CD4-positive, alpha-beta T cell (primary cell): ENCODE results near the gene DIO1. TPM values are rescaled to one million over a fixed set of nuclear protein-coding genes. Genes with fewer than 3 reads are reported as not detected.

ENCODE experiments used
- ATAC-seq: fragments of 200-7000 bp; cut with Tn5 transposase; one replicate; pipeline ENCODE4 v1.10.0; 2022; ENCODE audit warnings: mild to moderate bottlenecking; ENCODE audit not compliant: poor library complexity
- CTCF ChIA-PET: fragments of 350-600 bp; sonication (Branson Sonifier 250); formaldehyde crosslinking; loops from one replicate; lab custom pipeline; 2021; ENCODE audit warnings: antibody characterized with exemption, inconsistent platforms; lab: Charles Lee
- POLR2A ChIA-PET: fragments of 350-600 bp; sonication (Branson Sonifier 250); formaldehyde crosslinking; loops from one replicate; lab custom pipeline; 2021; ENCODE audit warnings: antibody characterized with exemption, inconsistent platforms; lab: Charles Lee
- DNase-seq, 14 experiments: peaks; one replicate each; pipeline ENCODE4 v3.0.0-alpha.2; 2013 to 2020; ENCODE audit warnings: mixed read lengths in 2 of 14
- H3K27ac ChIP-seq, 2 donors: one replicate each; pipeline versions ENCODE4 v1.5.1 to v1.7.0; 2013; ENCODE audit warnings: low read length in 2 of 2, low read depth in 1 of 2, mild to moderate bottlenecking in 1 of 2
- H3K27me3 ChIP-seq, 2 experiments: 1 replicate in 1 of 2; 2 replicates in 1 of 2; pipeline versions ENCODE4 v1.6.1 to v1.7.0; 2013; ENCODE audit warnings: low read length in 2 of 2, control low read depth in 1 of 2, mild to moderate bottlenecking in 1 of 2, moderate library complexity in 1 of 2; ENCODE audit not compliant: insufficient read depth in 2 of 2, control insufficient read depth in 1 of 2
- H3K36me3 ChIP-seq: one replicate; pipeline ENCODE4 v1.6.1; 2013; ENCODE audit warnings: low read length, control low read depth; ENCODE audit not compliant: insufficient read depth
- H3K4me1 ChIP-seq: one replicate; pipeline ENCODE4 v1.6.1; 2013; ENCODE audit warnings: low read length, control low read depth; ENCODE audit not compliant: insufficient read depth
- H3K4me3 ChIP-seq: one replicate; pipeline ENCODE4 v1.5.1; 2013; ENCODE audit warnings: mild to moderate bottlenecking, low read length, moderate library complexity
- H3K9me3 ChIP-seq, 2 experiments: 1 replicate in 1 of 2; 2 replicates in 1 of 2; pipeline versions ENCODE4 v1.6.1 to v1.7.0; 2013; ENCODE audit warnings: low read length in 2 of 2, mild to moderate bottlenecking in 2 of 2, control low read depth in 1 of 2, moderate library complexity in 1 of 2; ENCODE audit not compliant: control insufficient read depth in 1 of 2, insufficient read depth in 1 of 2
- H3K27ac Mint-ChIP-seq: one replicate; pipeline ENCODE4 v1.8.0; 2020; ENCODE audit warnings: mixed read lengths
- H3K27me3 Mint-ChIP-seq: one replicate; pipeline ENCODE4 v1.8.0; 2021; ENCODE audit warnings: mixed read lengths
- H3K36me3 Mint-ChIP-seq: one replicate; pipeline ENCODE4 v1.8.0; 2021; ENCODE audit warnings: low read depth, mixed read lengths
- H3K4me1 Mint-ChIP-seq: one replicate; pipeline ENCODE4 v1.8.0; 2021; ENCODE audit warnings: low read depth, mixed read lengths
- H3K4me3 Mint-ChIP-seq: one replicate; pipeline ENCODE4 v1.8.0; 2020; ENCODE audit warnings: mild to moderate bottlenecking, mixed read lengths
- H3K9me3 Mint-ChIP-seq: one replicate; pipeline ENCODE4 v1.8.0; 2020; ENCODE audit warnings: mixed read lengths
- CTCF ChIP-seq: fragments of 200-600 bp; IDR thresholded peaks from one replicate; pipeline ENCODE4 v1.8.0; 2022; ENCODE audit warnings: antibody characterized with exemption, mild to moderate bottlenecking
- intact Hi-C, 2 experiments: fragments of 100-400 bp; cut with DNase I in 1 of 2; cut with micrococcal nuclease in 1 of 2; formaldehyde crosslinking; loops; one replicate each; pipeline versions ENCODE4 v1.15.1 to v1.9.0; 2023 to 2025; cut with DNase I, micrococcal nuclease
- total RNA-seq, 174 experiments: library from RNA in 2 of 174; stranded (reverse) in 2 of 174; gene quantifications; one replicate each; pipeline ENCODE4 v1.2.3 and lab custom pipeline; 2021 to 2026

The DIO1 gene
- total RNA-seq, 2 experiments from 2014 or later, result not detected

- no peak for TF ChIP-seq CTCF
- H3K4me1 Mint-ChIP-seq, result peaks cover 22% of the 10 kb centered on the region
- DNase-seq (no peak), ATAC-seq (no peak)
- Histone ChIP-seq H3K27me3 (no peaks in the 10 kb centered on the region), H3K27ac (no peak overlapping the region), H3K4me3 (no peak overlapping the region), H3K4me1 (no peaks in the 10 kb centered on the region), H3K9me3 (peaks cover 7 to 14% of the 10 kb centered on the region in 2 experiments), H3K36me3 (peaks cover 38% of the 10 kb centered on the region)
- CTCF ChIA-PET, result no interaction called here
- no peak overlapping the region for H3K4me3 Mint-ChIP-seq
- H3K9me3 Mint-ChIP-seq, result peaks cover 2% of the 10 kb centered on the region
- intact Hi-C loops, result no loop called here
- H3K27me3 Mint-ChIP-seq, result no peaks in the 10 kb centered on the region
- POLR2A ChIA-PET, result no interaction called here
- peaks cover 52% of the 10 kb centered on the region for H3K36me3 Mint-ChIP-seq
- no peak overlapping the region for H3K27ac Mint-ChIP-seq
Observed at GRCh38 chr1:53936430-53936829, 42.4 kb downstream of the DIO1 start.

GRCh38 chr1:53938136-53938830, 44.3 kb downstream of the DIO1 start:
- Histone ChIP-seq H3K4me3 (no peak overlapping the region), H3K9me3 (peaks cover 4 to 7% of the 10 kb centered on the region in 2 experiments), H3K27ac (no peak overlapping the region), H3K27me3 (no peaks in the 10 kb centered on the region), H3K4me1 (no peaks in the 10 kb centered on the region), H3K36me3 (peaks cover 38% of the 10 kb centered on the region)
- no peak overlapping the region for H3K4me3 Mint-ChIP-seq
- ChIA-PET CTCF (no interaction called here), POLR2A (no interaction called here)
- H3K27me3 Mint-ChIP-seq, result no peaks in the 10 kb centered on the region
- H3K4me1 Mint-ChIP-seq, result peaks cover 32% of the 10 kb centered on the region
- no peak for ATAC-seq
- H3K27ac Mint-ChIP-seq, result no peak overlapping the region
- no peak for TF ChIP-seq CTCF
- no peak for DNase-seq
- peaks cover 2% of the 10 kb centered on the region for H3K9me3 Mint-ChIP-seq
- peaks cover 52% of the 10 kb centered on the region for H3K36me3 Mint-ChIP-seq
- intact Hi-C loops, result no loop called here

GRCh38 chr1:53942127-53942957, 48.4 kb downstream of the DIO1 start:
- H3K27me3 ChIP-seq, result no peaks in the 10 kb centered on the region
- no peak for DNase-seq
- H3K4me1 Mint-ChIP-seq, result peaks cover 60% of the 10 kb centered on the region
- ChIA-PET POLR2A (interaction anchor here (1.0 to 1.7 kb wide), 2 partner anchors 23 to 111 kb away, joined by 3 read pairs; partner anchors contain the start of genes TCEANC2 and TMEM59), CTCF (interaction anchor here (1.0 kb wide), 1 partner anchor 81 kb away, joined by 4 read pairs; no protein-coding TSS in a partner anchor)
- TF ChIP-seq CTCF, result no peak
- H3K4me3 Mint-ChIP-seq, result peak overlapping the region; percentile 83
- H3K4me3 ChIP-seq, result no peak overlapping the region
- peaks cover 21% of the 10 kb centered on the region for H3K36me3 ChIP-seq
- intact Hi-C loops, result loop anchor here in 1 of 2 experiments (10.0 kb wide), 3 partner anchors 772 to 1888 kb away; partner anchors contain the start of genes BTF3L4, CC2D1B, TTC4 and TXNDC12
- H3K27ac ChIP-seq, result no peak overlapping the region
- H3K27me3 Mint-ChIP-seq, result no peaks in the 10 kb centered on the region
- H3K36me3 Mint-ChIP-seq, result peaks cover 29% of the 10 kb centered on the region
- H3K4me1 ChIP-seq, result peaks cover 27% of the 10 kb centered on the region
- no peaks in the 10 kb centered on the region for H3K9me3 ChIP-seq
- ATAC-seq, result no peak
- H3K9me3 Mint-ChIP-seq, result no peaks in the 10 kb centered on the region
- H3K27ac Mint-ChIP-seq, result no peak overlapping the region
